B cell (primary cell): ENCODE data around the gene KRTAP20-3. TPM values are rescaled to one million over a fixed set of nuclear protein-coding genes. Genes with fewer than 3 reads are reported as not detected.

ENCODE experiments used
- ATAC-seq: fragments of 200-7000 bp; cut with Tn5 transposase; one replicate; pipeline ENCODE4 v1.10.0; 2021; ENCODE audit warnings: low read depth, mild to moderate bottlenecking, moderate number of reproducible peaks, moderate library complexity
- CTCF ChIA-PET: fragments of 350-600 bp; sonication (Branson Sonifier 250); formaldehyde crosslinking; loops from one replicate; lab custom pipeline; 2021; ENCODE audit warnings: antibody characterized with exemption, inconsistent platforms; lab: Charles Lee
- POLR2A ChIA-PET: fragments of 350-600 bp; sonication (Branson Sonifier 250); formaldehyde crosslinking; loops from one replicate; lab custom pipeline; 2021; ENCODE audit warnings: antibody characterized with exemption; lab: Charles Lee
- DNase-seq: peaks from one replicate; pipeline ENCODE4 v3.0.0; 2013
- H2AFZ ChIP-seq: 2 replicates; pipeline ENCODE4 v1.6.1; 2012; ENCODE audit warnings: mild to moderate bottlenecking, low read depth, low read length; ENCODE audit not compliant: insufficient read depth, poor library complexity, severe bottlenecking
- H3K27ac ChIP-seq, 2 donors: 1 replicate in 1 of 2; 2 replicates in 1 of 2; pipeline ENCODE4 v1.5.1; 2012 to 2013; ENCODE audit warnings: low read length in 2 of 2, mild to moderate bottlenecking in 2 of 2, moderate library complexity in 1 of 2
- H3K27me3 ChIP-seq, 4 experiments: fragments of 200-600 bp in 1 of 4; sonication (generic) in 1 of 4; replicated peaks in 1 of 4; 1 replicate in 2 of 4; 2 replicates in 2 of 4; pipeline versions ENCODE4 v1.6.1 to v1.7.0; 2013 to 2016; ENCODE audit warnings: low read length in 3 of 4, mild to moderate bottlenecking in 2 of 4, mixed read lengths in 1 of 4, moderate library complexity in 1 of 4; ENCODE audit not compliant: insufficient read depth in 4 of 4, control insufficient read depth in 3 of 4; ENCODE audit errors: control extremely low read depth in 1 of 4
- H3K36me3 ChIP-seq, 2 experiments: replicated peaks in 1 of 2; 1 replicate in 1 of 2; 2 replicates in 1 of 2; pipeline versions ENCODE4 v1.6.1 to v1.7.1; 2013; ENCODE audit warnings: low read length in 1 of 2; ENCODE audit not compliant: insufficient read depth in 2 of 2, control insufficient read depth in 1 of 2; ENCODE audit errors: control extremely low read depth in 1 of 2, extremely low read depth in 1 of 2
- H3K4me1 ChIP-seq, 2 donors: fragments of 200-600 bp in 1 of 2; sonication (generic) in 1 of 2; 1 replicate in 1 of 2; 2 replicates in 1 of 2; pipeline versions ENCODE4 v1.5.1 to v1.6.1; 2013 to 2017; ENCODE audit warnings: low read length in 2 of 2; ENCODE audit not compliant: control insufficient read depth in 2 of 2, insufficient read depth in 2 of 2
- H3K4me2 ChIP-seq: replicated peaks from 2 replicates; pipeline ENCODE3; 2012; ENCODE audit warnings: mild to moderate bottlenecking, low read depth, low read length; ENCODE audit not compliant: poor library complexity, severe bottlenecking
- H3K4me3 ChIP-seq, 5 experiments: fragments of 200-600 bp in 1 of 5; sonication (generic) in 1 of 5; 1 replicate in 3 of 5; 2 replicates in 2 of 5; pipeline versions ENCODE4 v1.5.1 to v1.7.0; 2011 to 2016; ENCODE audit warnings: low read length in 4 of 5, mild to moderate bottlenecking in 4 of 5, low read depth in 2 of 5, control low read depth in 1 of 5, moderate library complexity in 1 of 5; ENCODE audit not compliant: insufficient read depth in 1 of 5; ENCODE audit errors: control extremely low read depth in 1 of 5, extremely low read depth in 1 of 5
- H3K79me2 ChIP-seq: fragments of 200-600 bp; sonication (generic); one replicate; pipeline ENCODE4 v1.6.0; 2016; ENCODE audit warnings: low read length; ENCODE audit not compliant: control insufficient read depth, insufficient read depth
- H3K9ac ChIP-seq: fragments of 200-600 bp; sonication (generic); 2 replicates; pipeline ENCODE4 v1.6.1; 2017; ENCODE audit warnings: mild to moderate bottlenecking, low read length, moderate library complexity
- H3K9me3 ChIP-seq, 3 donors: one replicate each; pipeline versions ENCODE4 v1.6.1 to v1.7.1; 2013; ENCODE audit warnings: low read length in 2 of 3; ENCODE audit not compliant: control insufficient read depth in 2 of 3, insufficient read depth in 1 of 3; ENCODE audit errors: control extremely low read depth in 1 of 3
- H4K20me1 ChIP-seq: 2 replicates; pipeline ENCODE4 v1.6.0; 2012; ENCODE audit warnings: mild to moderate bottlenecking, low read length; ENCODE audit not compliant: insufficient read depth, control insufficient read depth, poor library complexity, severe bottlenecking
- H3K27ac Mint-ChIP-seq: one replicate; pipeline ENCODE4 v1.8.0; 2021; ENCODE audit warnings: mixed read lengths
- H3K27me3 Mint-ChIP-seq: one replicate; pipeline ENCODE4 v1.8.0; 2021; ENCODE audit warnings: mixed read lengths
- H3K4me1 Mint-ChIP-seq: one replicate; pipeline ENCODE4 v1.8.0; 2021; ENCODE audit warnings: mixed read lengths
- H3K4me3 Mint-ChIP-seq: one replicate; pipeline ENCODE4 v1.8.0; 2021; ENCODE audit warnings: mixed read lengths
- H3K9me3 Mint-ChIP-seq: one replicate; pipeline ENCODE4 v1.8.0; 2022; ENCODE audit warnings: mixed read lengths; ENCODE audit not compliant: insufficient read depth
- CTCF ChIP-seq: fragments of 200-600 bp; IDR thresholded peaks from one replicate; pipeline ENCODE4 v1.8.0; 2022; ENCODE audit warnings: antibody characterized with exemption, mild to moderate bottlenecking
- EZH2 ChIP-seq: IDR thresholded peaks from 2 replicates; pipeline ENCODE4 v1.6.1; 2012; ENCODE audit warnings: borderline replicate concordance, low read depth, mild to moderate bottlenecking, moderate library complexity, low read length; ENCODE audit not compliant: insufficient read depth, poor library complexity, severe bottlenecking
- WGBS: methylation state at CpG from one replicate; pipeline ENCODE4 v1.1.5; 2013; ENCODE audit warnings: missing lambda C conversion rate; ENCODE audit not compliant: insufficient coverage; 5-methylcytosine and 5-hydroxymethylcytosine counted together
- intact Hi-C: fragments of 100-400 bp; cut with micrococcal nuclease; formaldehyde crosslinking; loops from one replicate; pipeline ENCODE4 v1.10.0; 2022
- polyA plus RNA-seq: library from polyadenylated mRNA; depleted of rRNA; stranded (reverse); fragments of >200 nt; gene quantifications from 2 replicates; pipeline ENCODE4 v1.2.3, GENCODE V29; 2012
- total RNA-seq, 2 donors: library from RNA; stranded (reverse); fragments of 120-200 nt in 1 of 2; gene quantifications; 1 replicate in 1 of 2; 2 replicates in 1 of 2; pipeline versions ENCODE4 v1.2.3 to v1.2.4, GENCODE V29; 2013 to 2022

The KRTAP20-3 gene
- total and polyA plus RNA-seq, 2 donors (not counting 1 experiment from before 2014, with no cell fraction given), result not detected

DNA sequence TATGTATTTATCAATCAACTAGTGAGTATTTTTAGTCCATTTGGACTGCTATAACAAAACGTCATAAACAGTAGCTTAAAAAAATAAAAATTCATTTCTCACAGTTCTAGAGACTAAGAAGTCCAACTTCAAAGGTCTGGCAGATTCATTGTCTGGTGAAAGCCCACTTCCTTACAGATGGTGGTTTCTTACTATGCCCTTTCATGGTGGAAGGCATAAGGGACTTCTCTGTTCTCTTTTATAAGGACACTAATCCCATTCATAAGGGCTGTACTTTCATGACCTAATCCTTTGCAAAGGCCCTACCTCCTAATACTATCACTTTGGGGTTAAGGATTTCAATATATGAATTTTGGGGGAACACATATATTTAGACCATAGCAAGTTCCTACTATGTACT, 37.9 kb downstream of the KRTAP20-3 start:
- no peak overlapping the region for H3K4me3 Mint-ChIP-seq
- H3K79me2 ChIP-seq, result no peaks in the 10 kb centered on the region
- H3K27me3 Mint-ChIP-seq, result no peaks in the 10 kb centered on the region
- ChIA-PET POLR2A (no interaction called here), CTCF (no interaction called here)
- H3K27me3 ChIP-seq, result no peaks in the 10 kb centered on the region
- no peak overlapping the region for H3K27ac ChIP-seq
- no CpG with 5 or more reads among the region's 1 CpG for WGBS
- intact Hi-C loops, result no loop called here
- TF ChIP-seq CTCF, result no peak
- TF ChIP-seq EZH2, result no peak
- H3K9me3 ChIP-seq, result peaks cover 0 to 9% (median 0%) of the 10 kb centered on the region in 3 donors
- no peak overlapping the region for H3K4me2 ChIP-seq
- no peak overlapping the region for H3K27ac Mint-ChIP-seq
- H4K20me1 ChIP-seq, result no peaks in the 10 kb centered on the region
- no peaks in the 10 kb centered on the region for H3K4me1 Mint-ChIP-seq
- H3K9me3 Mint-ChIP-seq, result peaks cover 5% of the 10 kb centered on the region
- ATAC-seq (no peak), DNase-seq (no peak)
- no peaks in the 10 kb centered on the region for H3K36me3 ChIP-seq
- H3K9ac ChIP-seq, result no peak overlapping the region
- no peaks in the 10 kb centered on the region for H3K4me1 ChIP-seq
- no peak overlapping the region for H3K4me3 ChIP-seq
- H2AFZ ChIP-seq, result no peak overlapping the region

DNA sequence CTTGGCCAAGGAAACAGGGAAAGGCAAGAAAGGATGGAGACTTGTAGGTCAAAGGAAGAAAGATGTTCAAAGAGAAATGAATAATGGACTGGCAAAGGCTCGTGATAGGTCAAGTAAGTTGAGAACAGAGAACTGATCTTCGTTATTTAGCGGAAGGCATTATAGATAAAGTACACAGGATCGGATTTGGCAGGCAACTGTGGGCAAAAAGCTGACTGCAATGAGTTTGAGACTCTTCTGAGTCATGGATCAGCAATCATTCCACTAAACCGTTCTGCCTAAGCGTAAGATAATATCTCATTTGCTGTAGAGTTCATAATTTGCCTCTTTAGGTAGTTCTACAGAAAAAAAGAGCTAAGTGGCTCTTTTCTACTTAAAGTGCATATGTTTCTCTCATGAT, 41.8 kb downstream of the KRTAP20-3 start:
- H3K4me3 Mint-ChIP-seq, result no peak overlapping the region
- Histone ChIP-seq H3K4me3 (no peak overlapping the region), H3K27ac (no peak overlapping the region), H3K79me2 (no peaks in the 10 kb centered on the region), H3K4me2 (no peak overlapping the region), H2AFZ (no peak overlapping the region), H3K27me3 (no peaks in the 10 kb centered on the region), H4K20me1 (no peaks in the 10 kb centered on the region), H3K36me3 (no peaks in the 10 kb centered on the region), H3K9ac (no peak overlapping the region), H3K4me1 (no peaks in the 10 kb centered on the region), H3K9me3 (peaks cover 0 to 13% (median 2%) of the 10 kb centered on the region in 3 donors)
- TF ChIP-seq CTCF, result no peak
- TF ChIP-seq EZH2, result no peak
- no peaks in the 10 kb centered on the region for H3K27me3 Mint-ChIP-seq
- no peaks in the 10 kb centered on the region for H3K4me1 Mint-ChIP-seq
- intact Hi-C loops, result no loop called here
- no peak overlapping the region for H3K27ac Mint-ChIP-seq
- CTCF ChIA-PET, result no interaction called here
- POLR2A ChIA-PET, result no interaction called here
- no peak for ATAC-seq
- DNase-seq, result no peak
- H3K9me3 Mint-ChIP-seq, result peaks cover 3% of the 10 kb centered on the region
- 88% methylated on average over 4 of the region's 6 CpGs for WGBS
